Keratinocyte (primary cell): ENCODE measurements around the gene CMIP. TPM values are rescaled to one million over a fixed set of nuclear protein-coding genes. Genes with fewer than 3 reads are reported as not detected.

Experiments
- DNase-seq: peaks from one replicate; pipeline ENCODE4 v3.0.0-alpha.2; 2011; ENCODE audit warnings: low read depth, missing footprints, low spot score
- FAIRE-seq: peaks from 2 replicates; lab custom pipeline; 2011; peaks lifted over from hg19 to GRCh38; lab: Jason Lieb, UNC
- H2AFZ ChIP-seq: 2 replicates; pipeline ENCODE4 v1.6.0; 2012; ENCODE audit warnings: low read length, control low read depth, inconsistent platforms; ENCODE audit not compliant: control insufficient read depth
- H3K27ac ChIP-seq: 2 replicates; pipeline ENCODE4 v1.5.1; 2011; ENCODE audit warnings: low read length; ENCODE audit not compliant: control insufficient read depth, insufficient read depth
- H3K27me3 ChIP-seq: 3 replicates; pipeline ENCODE4 v1.6.0; 2011; ENCODE audit warnings: low read length; ENCODE audit not compliant: control insufficient read depth, insufficient read depth; ENCODE audit errors: extremely low read depth
- H3K36me3 ChIP-seq, 2 experiments: 2 replicates in 1 of 2; 3 replicates in 1 of 2; pipeline ENCODE4 v1.5.1; 2011; ENCODE audit warnings: low read length in 2 of 2, mild to moderate bottlenecking in 1 of 2; ENCODE audit not compliant: control insufficient read depth in 2 of 2, insufficient read depth in 2 of 2; ENCODE audit errors: extremely low read depth in 1 of 2
- H3K4me1 ChIP-seq: 3 replicates; pipeline ENCODE4 v1.5.1; 2011; ENCODE audit warnings: low read length; ENCODE audit not compliant: control insufficient read depth, insufficient read depth; ENCODE audit errors: extremely low read depth
- H3K4me2 ChIP-seq: 3 replicates; pipeline ENCODE4 v1.6.0; 2011; ENCODE audit warnings: low read depth, low read length; ENCODE audit not compliant: control insufficient read depth, insufficient read depth; ENCODE audit errors: extremely low read depth
- H3K4me3 ChIP-seq, 3 experiments: fragments of 200-600 bp in 1 of 3; sonication (generic) in 1 of 3; 2 replicates in 2 of 3; 3 replicates in 1 of 3; pipeline ENCODE4 v1.5.1; 2011 to 2016; ENCODE audit warnings: low read length in 3 of 3, mild to moderate bottlenecking in 3 of 3, control low read depth in 2 of 3, inconsistent platforms in 1 of 3, low read depth in 1 of 3, mixed read lengths in 1 of 3, mixed run types in 1 of 3, moderate library complexity in 1 of 3; ENCODE audit not compliant: control insufficient read depth in 2 of 3, insufficient read depth in 2 of 3; ENCODE audit errors: extremely low read depth in 1 of 3
- H3K79me2 ChIP-seq: 2 replicates; pipeline ENCODE4 v1.6.0; 2012; ENCODE audit warnings: low read length; ENCODE audit not compliant: control insufficient read depth, insufficient read depth
- H3K9ac ChIP-seq: 3 replicates; pipeline ENCODE4 v1.6.0; 2011; ENCODE audit warnings: low read length; ENCODE audit not compliant: control insufficient read depth, insufficient read depth; ENCODE audit errors: extremely low read depth
- H3K9me1 ChIP-seq: 3 replicates; pipeline ENCODE4 v1.6.0; 2011; ENCODE audit warnings: low read length; ENCODE audit not compliant: control insufficient read depth, insufficient read depth; ENCODE audit errors: extremely low read depth
- H3K9me3 ChIP-seq: 2 replicates; pipeline ENCODE4 v1.5.1; 2012; ENCODE audit warnings: low read depth, low read length; ENCODE audit not compliant: control insufficient read depth
- H4K20me1 ChIP-seq: 3 replicates; pipeline ENCODE4 v1.6.0; 2011; ENCODE audit warnings: low read length; ENCODE audit not compliant: control insufficient read depth, insufficient read depth; ENCODE audit errors: extremely low read depth
- EZH2 ChIP-seq: IDR thresholded peaks from one replicate; pipeline ENCODE4 v1.6.1; 2012; ENCODE audit warnings: inconsistent platforms, mild to moderate bottlenecking, low read length, moderate library complexity
- dilution Hi-C: fragments of 300-500 bp; cut with MboI; formaldehyde crosslinking; loops from one replicate; pipeline ENCODE4 v1.7.0; 2020; ENCODE audit warnings: low sequenced_read_pairs; ENCODE audit not compliant: extremely low pct_ligation_motif_present
- polyA plus RNA-seq, 5 experiments: library from polyadenylated mRNA; depleted of rRNA in 3 of 5; stranded (reverse) in 3 of 5; stranded (forward) in 1 of 5; unstranded in 1 of 5; fragments of >200 nt; gene quantifications; 1 replicate in 1 of 5; 2 replicates in 3 of 5; 3 replicates in 1 of 5; pipeline versions ENCODE4 v1.2.1 to v1.2.3, GENCODE V29; 2011 to 2012; ENCODE audit warnings: missing spikeins in 2 of 5, low read depth in 1 of 5, low replicate concordance in 1 of 5
- TF ChIP-seq, protein P1 (sequence below), 3 experiments: IDR thresholded peaks in 1 of 3; conservative IDR thresholded peaks in 1 of 3; optimal IDR thresholded peaks in 1 of 3; 2 replicates in 2 of 3; 3 replicates in 1 of 3; pipeline versions ENCODE3 to v1.5.1; 2011; ENCODE audit warnings: low read length in 3 of 3, mild to moderate bottlenecking in 3 of 3, moderate library complexity in 2 of 3, control low read depth in 1 of 3, inconsistent platforms in 1 of 3; ENCODE audit not compliant: insufficient read depth in 2 of 3; ENCODE audit errors: extremely low read depth in 1 of 3

CMIP gene
- polyA plus RNA-seq, 1 donor (not counting 4 experiments of a cell fraction or from before 2014, with no cell fraction given) = 5.0 TPM

DNA sequence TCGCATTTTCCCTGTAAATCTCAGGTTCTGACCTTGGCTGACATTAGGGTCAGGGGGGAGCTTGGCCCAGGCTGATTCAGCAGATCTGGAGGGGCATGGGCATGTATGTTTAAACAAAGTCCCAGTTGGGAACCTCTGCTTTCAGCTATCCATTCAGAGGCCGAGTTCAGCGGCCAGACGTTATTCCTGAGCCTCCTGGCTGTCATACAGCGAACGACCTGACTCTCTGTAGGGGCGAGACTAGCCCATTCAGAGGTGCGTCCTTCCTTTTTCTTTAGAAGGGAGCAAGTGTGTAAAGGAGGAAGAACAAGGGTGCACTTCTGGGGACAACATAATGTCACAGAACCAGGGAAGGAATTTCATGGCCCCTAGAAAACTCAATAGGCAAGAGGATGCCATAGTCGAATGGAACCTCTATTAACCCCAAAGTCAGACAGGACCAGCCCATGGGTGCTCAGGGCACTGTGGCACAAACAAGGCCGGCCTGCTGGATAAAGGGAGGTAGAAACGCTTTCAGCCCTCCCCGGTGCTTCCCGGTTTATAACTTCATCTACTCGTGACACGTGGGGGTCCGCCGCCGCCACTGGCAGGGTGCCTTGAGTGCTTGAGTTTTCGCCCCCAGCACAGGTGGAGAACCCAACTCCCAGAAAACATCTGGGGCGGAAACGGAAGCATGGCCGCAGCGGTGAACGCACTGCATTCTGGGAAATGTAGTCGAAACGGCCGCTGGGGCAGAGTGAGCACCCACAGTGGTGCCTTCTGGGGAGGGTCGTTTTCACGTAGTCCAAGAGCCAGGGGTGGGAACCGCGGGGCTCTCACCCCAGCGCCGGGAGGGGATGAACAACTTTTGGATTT lies 301.3 kb downstream of the CMIP start:
- no peaks in the 10 kb centered on the region for H3K9me3 ChIP-seq
- peak overlapping the region; percentile 96 for H2AFZ ChIP-seq
- peak overlapping the region; percentile 86 for H3K4me2 ChIP-seq
- no peaks in the 10 kb centered on the region for H3K9me1 ChIP-seq
- peaks cover 3% of the 10 kb centered on the region for H3K27me3 ChIP-seq
- peak; percentile 63 for FAIRE-seq
- dilution Hi-C loops = no loop called here
- peak overlapping the region; percentile 45 for H3K9ac ChIP-seq
- H3K4me3 ChIP-seq = peak overlapping the region; percentile 27 to 66 (median 51)
- no peak for DNase-seq
- peaks cover 6% of the 10 kb centered on the region for H3K4me1 ChIP-seq
- TF ChIP-seq, protein P1, sequence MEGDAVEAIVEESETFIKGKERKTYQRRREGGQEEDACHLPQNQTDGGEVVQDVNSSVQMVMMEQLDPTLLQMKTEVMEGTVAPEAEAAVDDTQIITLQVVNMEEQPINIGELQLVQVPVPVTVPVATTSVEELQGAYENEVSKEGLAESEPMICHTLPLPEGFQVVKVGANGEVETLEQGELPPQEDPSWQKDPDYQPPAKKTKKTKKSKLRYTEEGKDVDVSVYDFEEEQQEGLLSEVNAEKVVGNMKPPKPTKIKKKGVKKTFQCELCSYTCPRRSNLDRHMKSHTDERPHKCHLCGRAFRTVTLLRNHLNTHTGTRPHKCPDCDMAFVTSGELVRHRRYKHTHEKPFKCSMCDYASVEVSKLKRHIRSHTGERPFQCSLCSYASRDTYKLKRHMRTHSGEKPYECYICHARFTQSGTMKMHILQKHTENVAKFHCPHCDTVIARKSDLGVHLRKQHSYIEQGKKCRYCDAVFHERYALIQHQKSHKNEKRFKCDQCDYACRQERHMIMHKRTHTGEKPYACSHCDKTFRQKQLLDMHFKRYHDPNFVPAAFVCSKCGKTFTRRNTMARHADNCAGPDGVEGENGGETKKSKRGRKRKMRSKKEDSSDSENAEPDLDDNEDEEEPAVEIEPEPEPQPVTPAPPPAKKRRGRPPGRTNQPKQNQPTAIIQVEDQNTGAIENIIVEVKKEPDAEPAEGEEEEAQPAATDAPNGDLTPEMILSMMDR (optimal IDR thresholded peaks at IDR 0.05 in 1 of 3, IDR thresholded peaks at IDR 0.05 in 1 of 3, conservative IDR thresholded peaks at IDR 0.05 in 1 of 3; ENCODE audit: extremely low read depth in 1 of 3, insufficient read depth in 2 of 3, low read length in 3 of 3) = no peak
- TF ChIP-seq EZH2 = no peak
- H3K27ac ChIP-seq = no peak overlapping the region
- no peaks in the 10 kb centered on the region for H3K36me3 ChIP-seq
- no peaks in the 10 kb centered on the region for H3K79me2 ChIP-seq
- no peaks in the 10 kb centered on the region for H4K20me1 ChIP-seq

DNA sequence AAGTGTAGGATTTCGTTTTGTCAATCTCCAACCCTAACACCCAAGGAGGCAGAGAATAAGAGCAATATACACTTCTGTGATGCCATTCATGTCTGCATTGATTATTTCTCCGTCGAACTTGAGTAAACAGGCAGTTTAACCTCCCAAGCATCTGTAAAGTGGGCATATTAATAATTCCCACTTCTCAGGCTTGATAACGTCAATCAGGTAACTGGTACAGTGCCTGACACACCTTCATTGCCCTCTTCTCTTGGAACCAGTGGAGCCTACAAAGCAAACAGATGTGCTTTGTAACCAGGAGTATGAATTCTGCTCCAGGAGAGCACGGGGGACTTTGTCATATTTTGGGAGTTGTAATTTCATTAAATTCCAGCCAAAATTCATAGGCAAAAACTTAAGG lies 302.0 kb downstream of the CMIP start:
- Histone ChIP-seq H4K20me1 (no peaks in the 10 kb centered on the region), H3K9me3 (no peaks in the 10 kb centered on the region), H3K79me2 (no peaks in the 10 kb centered on the region), H3K4me3 (peak overlapping the region; percentile 27 to 66 (median 51)), H3K9me1 (no peaks in the 10 kb centered on the region), H3K9ac (no peak overlapping the region), H3K36me3 (no peaks in the 10 kb centered on the region), H2AFZ (peak overlapping the region; percentile 96), H3K4me2 (peak overlapping the region; percentile 86), H3K27me3 (peaks cover 3% of the 10 kb centered on the region), H3K4me1 (peaks cover 6% of the 10 kb centered on the region), H3K27ac (no peak overlapping the region)
- DNase-seq (no peak), FAIRE-seq (no peak)
- dilution Hi-C loops = no loop called here
- TF ChIP-seq, protein P1 (optimal IDR thresholded peaks at IDR 0.05 in 1 of 3, IDR thresholded peaks at IDR 0.05 in 1 of 3, conservative IDR thresholded peaks at IDR 0.05 in 1 of 3; ENCODE audit: extremely low read depth in 1 of 3, insufficient read depth in 2 of 3, low read length in 3 of 3) = no peak
- no peak for TF ChIP-seq EZH2
